ENCODE data around the gene WASHC2A. TPM values are rescaled to one million over a fixed set of nuclear protein-coding genes. Genes with fewer than 3 reads are reported as not detected.
"Not testable (repeated sequence)": the region's sequence is repeated elsewhere in the genome, so short reads cannot be mapped to it uniquely, and the experiment has no call there.

Gene WASHC2A
- polyA plus RNA-seq, 1 donor (not counting 4 experiments of a cell fraction or from before 2014, with no cell fraction given) = 38.0 TPM

GRCh38 chr10:50132841-50133240 lies 65.1 kb downstream of the WASHC2A start:
- H3K4me3 ChIP-seq (ENCODE audit: control insufficient read depth in 2 of 3, extremely low read depth in 1 of 3, insufficient read depth in 2 of 3, low read depth in 1 of 3, low read length in 3 of 3); DNase-seq (ENCODE audit: low read depth, low spot score); FAIRE-seq; H3K36me3 ChIP-seq (ENCODE audit: control insufficient read depth in 2 of 2, extremely low read depth in 1 of 2, insufficient read depth in 2 of 2, low read length in 2 of 2); H3K79me2 ChIP-seq (ENCODE audit: control insufficient read depth, insufficient read depth, low read length); H3K9ac ChIP-seq (ENCODE audit: control insufficient read depth, extremely low read depth, insufficient read depth, low read length); H3K27ac ChIP-seq (ENCODE audit: control insufficient read depth, insufficient read depth, low read length); H3K9me1 ChIP-seq (ENCODE audit: control insufficient read depth, extremely low read depth, insufficient read depth, low read length); H2AFZ ChIP-seq (ENCODE audit: control insufficient read depth, low read length); H3K4me1 ChIP-seq (ENCODE audit: control insufficient read depth, extremely low read depth, insufficient read depth, low read length); H3K27me3 ChIP-seq (ENCODE audit: control insufficient read depth, extremely low read depth, insufficient read depth, low read length); dilution Hi-C loops (cut with MboI; ENCODE audit: extremely low pct_ligation_motif_present, low sequenced_read_pairs); H3K9me3 ChIP-seq (ENCODE audit: control insufficient read depth, low read depth, low read length); H4K20me1 ChIP-seq (ENCODE audit: control insufficient read depth, extremely low read depth, insufficient read depth, low read length); H3K4me2 ChIP-seq (ENCODE audit: control insufficient read depth, extremely low read depth, insufficient read depth, low read depth, low read length): not testable (repeated sequence)

DNA sequence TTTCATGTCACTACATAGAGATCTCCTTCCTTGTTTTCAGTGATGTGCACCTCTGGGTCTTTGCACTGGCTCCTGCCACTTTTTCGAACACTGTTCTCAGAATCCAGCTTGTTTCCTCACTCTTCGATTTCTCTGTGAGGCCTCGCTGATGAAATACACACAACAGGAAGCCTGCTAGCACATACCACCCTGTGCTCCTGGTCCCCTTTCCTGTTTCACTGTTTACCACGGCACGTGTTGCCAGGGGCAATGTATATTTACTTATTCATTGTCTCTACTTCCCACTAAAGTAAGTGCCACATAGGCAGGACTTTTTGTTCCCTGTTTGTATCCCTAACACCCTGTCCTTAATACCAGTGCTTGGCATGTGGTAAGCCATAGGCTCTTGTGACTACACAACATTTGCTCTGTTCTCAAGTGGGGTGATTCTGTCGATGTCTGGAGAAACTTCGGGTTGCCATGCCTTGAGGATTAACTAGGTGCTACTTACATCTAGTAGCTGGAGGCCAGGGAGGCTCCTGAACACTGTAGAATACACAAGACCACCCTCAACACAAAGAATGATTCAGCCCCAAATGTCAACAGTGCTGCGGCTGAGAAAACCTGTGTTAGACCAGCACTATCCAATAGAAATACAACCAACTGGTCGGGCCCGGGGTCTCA lies 75.9 kb downstream of the WASHC2A start:
- FAIRE-seq; H3K4me2 ChIP-seq (ENCODE audit: control insufficient read depth, extremely low read depth, insufficient read depth, low read depth, low read length); dilution Hi-C loops (cut with MboI; ENCODE audit: extremely low pct_ligation_motif_present, low sequenced_read_pairs); H3K9ac ChIP-seq (ENCODE audit: control insufficient read depth, extremely low read depth, insufficient read depth, low read length); H3K4me3 ChIP-seq (ENCODE audit: control insufficient read depth in 2 of 3, extremely low read depth in 1 of 3, insufficient read depth in 2 of 3, low read depth in 1 of 3, low read length in 3 of 3); H3K27ac ChIP-seq (ENCODE audit: control insufficient read depth, insufficient read depth, low read length); H4K20me1 ChIP-seq (ENCODE audit: control insufficient read depth, extremely low read depth, insufficient read depth, low read length); H3K4me1 ChIP-seq (ENCODE audit: control insufficient read depth, extremely low read depth, insufficient read depth, low read length); H3K79me2 ChIP-seq (ENCODE audit: control insufficient read depth, insufficient read depth, low read length); H2AFZ ChIP-seq (ENCODE audit: control insufficient read depth, low read length); H3K36me3 ChIP-seq (ENCODE audit: control insufficient read depth in 2 of 2, extremely low read depth in 1 of 2, insufficient read depth in 2 of 2, low read length in 2 of 2); H3K27me3 ChIP-seq (ENCODE audit: control insufficient read depth, extremely low read depth, insufficient read depth, low read length); H3K9me3 ChIP-seq (ENCODE audit: control insufficient read depth, low read depth, low read length); DNase-seq (ENCODE audit: low read depth, low spot score); H3K9me1 ChIP-seq (ENCODE audit: control insufficient read depth, extremely low read depth, insufficient read depth, low read length): not testable (repeated sequence)

DNA sequence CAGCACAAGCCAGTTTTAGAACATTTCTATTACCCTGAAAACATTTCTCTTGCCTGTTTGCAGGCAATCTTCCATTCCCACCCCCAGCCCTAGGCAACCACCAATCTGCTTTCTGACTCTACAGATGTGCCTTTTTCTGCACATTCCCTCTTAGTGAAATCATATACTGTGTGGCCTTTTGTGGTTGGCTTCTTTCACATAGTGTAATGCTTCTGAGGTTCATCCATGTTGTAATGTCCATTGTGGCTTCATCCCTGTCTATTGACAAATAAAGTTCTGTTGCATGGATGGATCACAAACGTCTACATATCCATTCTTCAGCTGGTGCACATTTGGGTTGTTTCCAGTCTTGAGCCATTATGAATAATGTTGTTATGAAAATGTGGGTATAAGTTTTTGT lies 77.8 kb downstream of the WASHC2A start:
- not testable (repeated sequence) for FAIRE-seq

More for the DNA sequence above, 77.8 kb downstream of the WASHC2A start:
- H3K9me3 ChIP-seq (ENCODE audit: control insufficient read depth, low read depth, low read length); H3K4me3 ChIP-seq (ENCODE audit: control insufficient read depth in 2 of 3, extremely low read depth in 1 of 3, insufficient read depth in 2 of 3, low read depth in 1 of 3, low read length in 3 of 3); H3K27ac ChIP-seq (ENCODE audit: control insufficient read depth, insufficient read depth, low read length); H3K36me3 ChIP-seq (ENCODE audit: control insufficient read depth in 2 of 2, extremely low read depth in 1 of 2, insufficient read depth in 2 of 2, low read length in 2 of 2); H2AFZ ChIP-seq (ENCODE audit: control insufficient read depth, low read length); H3K9ac ChIP-seq (ENCODE audit: control insufficient read depth, extremely low read depth, insufficient read depth, low read length); H3K4me1 ChIP-seq (ENCODE audit: control insufficient read depth, extremely low read depth, insufficient read depth, low read length); dilution Hi-C loops (cut with MboI; ENCODE audit: extremely low pct_ligation_motif_present, low sequenced_read_pairs); H3K9me1 ChIP-seq (ENCODE audit: control insufficient read depth, extremely low read depth, insufficient read depth, low read length); H3K4me2 ChIP-seq (ENCODE audit: control insufficient read depth, extremely low read depth, insufficient read depth, low read depth, low read length); H3K27me3 ChIP-seq (ENCODE audit: control insufficient read depth, extremely low read depth, insufficient read depth, low read length); H3K79me2 ChIP-seq (ENCODE audit: control insufficient read depth, insufficient read depth, low read length); DNase-seq (ENCODE audit: low read depth, low spot score); H4K20me1 ChIP-seq (ENCODE audit: control insufficient read depth, extremely low read depth, insufficient read depth, low read length): not testable (repeated sequence)

Data from keratinocyte (primary cell).